ENCODE data around the gene TRIB2. TPM values are rescaled to one million over a fixed set of nuclear protein-coding genes. Genes with fewer than 3 reads are reported as not detected.

Gene TRIB2
- total and polyA plus RNA-seq, 2 of the 4 experiments (the other 2 are of a cell fraction): 12.0 to 12.7 TPM

GRCh38 chr2:12675801-12676200 is 40.9 kb upstream of the TRIB2 start:
- H3K56ac ChIP-seq (ENCODE audit: extremely low read depth, insufficient read depth, low read length): no peak overlapping the region
- ChIA-PET CTCF (no interaction called here), POLR2A (ENCODE audit: unreplicated experiment) (no interaction called here)
- no peak overlapping the region for H2BK5ac ChIP-seq (ENCODE audit: low read depth, low read length, poor library complexity, severe bottlenecking)
- no peak overlapping the region for H4K91ac ChIP-seq (ENCODE audit: insufficient read depth, low read depth, low read length)
- H2AK5ac ChIP-seq (ENCODE audit: low read depth, low read length): no peak overlapping the region
- H3K4me2 ChIP-seq (ENCODE audit: low read depth, low read length): no peak overlapping the region
- no peaks in the 10 kb centered on the region for H3K9me3 ChIP-seq (ENCODE audit: control insufficient read depth, insufficient read depth, low read length)
- H3K4me1 ChIP-seq (ENCODE audit: control insufficient read depth, insufficient read depth, low read length): 0 out of 2 replicates have a peak, but pooled peaks cover 1% of the 10 kb centered on the region
- dilution Hi-C loops (cut with HindIII; ENCODE audit: low sequenced_read_pairs, unreplicated experiment) (no loop called here), in situ Hi-C loops (cut with MboI; ENCODE audit: low sequenced_read_pairs) (no loop called here), intact Hi-C loops (cut with micrococcal nuclease) (no loop called here)
- no peaks in the 10 kb centered on the region for H3K79me1 ChIP-seq (ENCODE audit: low read depth in 1 of 2, low read length in 2 of 2)
- no peak overlapping the region for H4K8ac ChIP-seq (ENCODE audit: low read depth in 2 of 2, low read length in 2 of 2)
- DNase-seq (peak; percentile 28), ATAC-seq (ENCODE audit: low read depth) (no peak)
- WGBS, 2 experiments (ENCODE audit: extremely low coverage in 2 of 2, insufficient read length in 1 of 2): no CpG with 5 or more reads among the region's 5 CpGs
- TF ChIP-seq ELK1 (IDR thresholded peaks at IDR 0.05; ENCODE audit: borderline replicate concordance, low read depth, low read length) (no peak), MAZ (IDR thresholded peaks at IDR 0.05; ENCODE audit: borderline replicate concordance, low read depth, low read length) (no peak), FOS (IDR thresholded peaks at IDR 0.05; ENCODE audit: low read depth, low read length) (no peak), SMC3 (IDR thresholded peaks at IDR 0.05; ENCODE audit: low read depth, low read length) (no peak), CEBPB (IDR thresholded peaks at IDR 0.05; ENCODE audit: low read depth, low read length) (no peak), BHLHE40 (IDR thresholded peaks at IDR 0.05; ENCODE audit: low read depth, low read length) (no peak), USF2 (IDR thresholded peaks at IDR 0.05; ENCODE audit: low read depth, low read length) (no peak), MXI1 (IDR thresholded peaks at IDR 0.05; ENCODE audit: borderline replicate concordance, low read depth, low read length) (no peak), NFE2L2 (IDR thresholded peaks at IDR 0.05; ENCODE audit: low read depth, low read length) (no peak), CHD1 (IDR thresholded peaks at IDR 0.05; ENCODE audit: low read depth, low read length) (no peak)
- no peak overlapping the region for H3K14ac ChIP-seq (replicated peaks; ENCODE audit: low read depth, low read length)
- H4K5ac ChIP-seq (ENCODE audit: low read depth, low read length): no peak overlapping the region
- no TSS peak for BruUV-seq (replicated peaks)
- H3K9me1 ChIP-seq (ENCODE audit: insufficient read depth, low read length): no peaks in the 10 kb centered on the region
- H2BK120ac ChIP-seq (ENCODE audit: low read depth, low read length): 0 out of 2 replicates have a peak overlapping the region, but pooled peaks have one; percentile 16
- no peak overlapping the region for H3K27ac ChIP-seq (ENCODE audit: insufficient read depth, low read length)
- H3K36me3 ChIP-seq (ENCODE audit: control insufficient read depth, insufficient read depth, low read length): no peaks in the 10 kb centered on the region
- no peak overlapping the region for H3K4ac ChIP-seq (ENCODE audit: low read depth, low read length)
- H2AK9ac ChIP-seq (replicated peaks; ENCODE audit: low read depth, low read length, poor library complexity): no peak overlapping the region
- H3K4me3 ChIP-seq (ENCODE audit: insufficient read depth, low read depth, low read length): no peak overlapping the region
- peak overlapping the region; percentile 47; the same call in 1 of the 3 replicates for H2BK15ac ChIP-seq (ENCODE audit: low read depth, low read length)
- no peak overlapping the region for H2BK20ac ChIP-seq (ENCODE audit: low read depth, low read length)
- no peak overlapping the region for H3K18ac ChIP-seq (ENCODE audit: low read depth, low read length)
- H2AFZ ChIP-seq (replicated peaks; ENCODE audit: low read length, poor library complexity): peak overlapping the region; percentile 38
- H3K9ac ChIP-seq (ENCODE audit: low read depth, low read length): no peak overlapping the region
- no peaks in the 10 kb centered on the region for H3K27me3 ChIP-seq (ENCODE audit: control insufficient read depth, insufficient read depth, low read length)
- no peaks in the 10 kb centered on the region for H4K20me1 ChIP-seq (ENCODE audit: insufficient read depth, low read length)
- no peak overlapping the region for H3K23ac ChIP-seq (ENCODE audit: low read depth, low read length)
